Gastroesophageal sphincter (tissue), 4 donors: Measurements from ENCODE around the gene NHS. TPM values are rescaled to one million over a fixed set of nuclear protein-coding genes. Genes with fewer than 3 reads are reported as not detected.

Experiments
- ATAC-seq: fragments of 150-250 bp; one replicate; pipeline ENCODE4 v1.9.1; 2016; ENCODE audit warnings: mild to moderate bottlenecking, moderate library complexity
- H3K27ac ChIP-seq, 4 donors: fragments of 200-600 bp; sonication (generic) in 3 of 4; 1 replicate in 3 of 4; 2 replicates in 1 of 4; pipeline ENCODE4 v1.5.1; 2016 to 2019
- H3K27me3 ChIP-seq: fragments of 200-600 bp; sonication (generic); one replicate; pipeline ENCODE4 v1.5.1; 2019
- H3K36me3 ChIP-seq, 2 donors: fragments of 200-600 bp; sonication (generic); one replicate each; pipeline ENCODE4 v1.5.1; 2019; ENCODE audit warnings: control low read depth in 1 of 2
- H3K4me1 ChIP-seq, 3 donors: fragments of 200-600 bp; sonication (generic); 1 replicate in 2 of 3; 2 replicates in 1 of 3; pipeline ENCODE4 v1.5.1; 2016 to 2019; ENCODE audit warnings: control low read depth in 2 of 3
- H3K4me3 ChIP-seq, 2 donors: fragments of 200-600 bp; sonication (generic); one replicate each; pipeline ENCODE4 v1.5.1; 2019; ENCODE audit warnings: mild to moderate bottlenecking in 1 of 2, moderate library complexity in 1 of 2
- H3K9me3 ChIP-seq, 3 donors: fragments of 200-600 bp; sonication (generic); one replicate each; pipeline ENCODE4 v1.5.1; 2017 to 2019; ENCODE audit warnings: control low read depth in 2 of 3
- EP300 ChIP-seq: sonication (generic); formaldehyde crosslinking; IDR thresholded peaks from one replicate; pipeline ENCODE4 v1.6.1; 2017; ENCODE audit warnings: antibody characterized with exemption, mild to moderate bottlenecking
- POLR2A ChIP-seq, 2 donors: fragments of 450-650 bp; IDR thresholded peaks; one replicate each; pipeline ENCODE4 v1.6.1; 2017; ENCODE audit warnings: antibody characterized with exemption in 2 of 2, mild to moderate bottlenecking in 2 of 2, moderate library complexity in 1 of 2
- POLR2AphosphoS5 ChIP-seq: sonication (generic); formaldehyde crosslinking; IDR thresholded peaks from one replicate; pipeline ENCODE4 v1.6.1; 2017; ENCODE audit warnings: antibody characterized with exemption
- WGBS, 2 donors: methylation state at CpG; one replicate each; pipeline ENCODE4 v1.1.5; 2018; ENCODE audit warnings: low coverage in 1 of 2; 5-methylcytosine and 5-hydroxymethylcytosine counted together
- total RNA-seq, 4 donors: library from RNA; depleted of rRNA; stranded (reverse); fragments of >200 nt; gene quantifications; one replicate each; pipeline ENCODE4 v1.1.0, GENCODE V29; 2016
- TF ChIP-seq, protein P1 (sequence below), 4 experiments: fragments of 200-600 bp in 2 of 4; fragments of 450-650 bp in 2 of 4; sonication (generic) in 1 of 4; IDR thresholded peaks; one replicate each; pipeline ENCODE4 v1.5.1; 2017 to 2019; ENCODE audit warnings: antibody characterized with exemption in 4 of 4, mild to moderate bottlenecking in 2 of 4, moderate library complexity in 2 of 4

The NHS gene
- total RNA-seq, 4 donors from 2014 or later: 4.7 to 12.3 (median 6.6) TPM

DNA sequence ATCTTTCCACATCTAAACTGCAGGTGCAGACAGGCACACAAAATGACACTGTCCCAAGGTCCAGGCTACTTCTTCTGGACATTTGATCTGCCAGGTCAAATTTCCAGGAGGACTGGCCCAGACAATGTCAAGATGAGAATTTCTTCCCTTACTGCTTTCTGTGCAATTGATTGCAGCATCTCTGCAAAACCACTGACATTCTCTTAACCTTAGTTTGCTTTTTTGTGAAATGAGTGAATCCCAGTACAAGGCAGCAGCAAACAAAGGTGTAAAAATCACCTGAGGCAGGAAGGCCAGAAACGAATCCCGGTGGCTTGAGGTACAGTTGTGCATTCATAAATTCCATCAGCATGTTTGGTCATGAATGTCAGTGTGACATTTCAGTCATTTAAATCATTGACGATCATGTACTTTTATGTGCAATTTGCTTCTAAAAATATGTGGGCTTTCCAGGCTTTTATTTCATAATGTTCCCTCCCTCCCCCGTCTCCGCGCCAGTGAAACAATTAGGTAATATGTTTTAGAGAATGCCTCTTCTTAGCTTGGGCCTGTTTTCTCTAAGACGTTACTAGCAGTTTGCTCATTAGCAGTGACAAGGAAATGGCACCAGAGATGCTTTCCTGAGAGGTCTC is 39.1 kb downstream of the NHS start:
- Histone ChIP-seq H3K4me3 (no peak overlapping the region), H3K9me3 (no peaks in the 10 kb centered on the region), H3K4me1 (peaks cover 0 to 31% (median 0%) of the 10 kb centered on the region in 3 donors), H3K36me3 (no peaks in the 10 kb centered on the region), H3K27me3 (no peaks in the 10 kb centered on the region), H3K27ac (no peak overlapping the region)
- WGBS, 2 donors: 64 to 83% methylated on average over 1 to 7 of the region's 7 CpGs
- TF ChIP-seq, protein P1, sequence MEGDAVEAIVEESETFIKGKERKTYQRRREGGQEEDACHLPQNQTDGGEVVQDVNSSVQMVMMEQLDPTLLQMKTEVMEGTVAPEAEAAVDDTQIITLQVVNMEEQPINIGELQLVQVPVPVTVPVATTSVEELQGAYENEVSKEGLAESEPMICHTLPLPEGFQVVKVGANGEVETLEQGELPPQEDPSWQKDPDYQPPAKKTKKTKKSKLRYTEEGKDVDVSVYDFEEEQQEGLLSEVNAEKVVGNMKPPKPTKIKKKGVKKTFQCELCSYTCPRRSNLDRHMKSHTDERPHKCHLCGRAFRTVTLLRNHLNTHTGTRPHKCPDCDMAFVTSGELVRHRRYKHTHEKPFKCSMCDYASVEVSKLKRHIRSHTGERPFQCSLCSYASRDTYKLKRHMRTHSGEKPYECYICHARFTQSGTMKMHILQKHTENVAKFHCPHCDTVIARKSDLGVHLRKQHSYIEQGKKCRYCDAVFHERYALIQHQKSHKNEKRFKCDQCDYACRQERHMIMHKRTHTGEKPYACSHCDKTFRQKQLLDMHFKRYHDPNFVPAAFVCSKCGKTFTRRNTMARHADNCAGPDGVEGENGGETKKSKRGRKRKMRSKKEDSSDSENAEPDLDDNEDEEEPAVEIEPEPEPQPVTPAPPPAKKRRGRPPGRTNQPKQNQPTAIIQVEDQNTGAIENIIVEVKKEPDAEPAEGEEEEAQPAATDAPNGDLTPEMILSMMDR (IDR thresholded peaks at IDR 0.05): no peak
- TF ChIP-seq EP300 (no peak), POLR2AphosphoS5 (no peak), POLR2A (IDR thresholded peaks at IDR 0.05) (no peak)
- ATAC-seq: peak; percentile 25

DNA sequence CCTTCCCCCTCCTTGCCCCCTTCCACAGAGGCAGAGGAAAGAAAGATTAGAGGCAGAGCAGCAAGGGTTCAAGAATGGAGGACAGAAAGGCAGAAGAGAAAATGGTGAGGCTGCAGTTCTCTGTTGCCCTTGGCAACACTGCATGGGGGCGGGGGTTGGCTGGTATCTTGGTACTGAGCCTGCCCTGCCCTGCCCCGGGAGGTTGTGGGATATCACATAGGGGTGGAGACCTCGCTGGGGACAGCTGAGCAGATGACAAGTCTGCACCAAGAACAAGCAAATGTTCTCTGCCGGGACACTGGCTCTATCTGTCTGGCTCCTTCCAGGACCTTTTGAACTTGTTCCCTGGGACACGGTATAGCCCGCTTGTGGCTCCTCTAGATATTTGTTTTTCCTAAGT is 39.8 kb downstream of the NHS start:
- no peaks in the 10 kb centered on the region for H3K9me3 ChIP-seq
- TF ChIP-seq, protein P1 (IDR thresholded peaks at IDR 0.05): no peak
- TF ChIP-seq POLR2A (IDR thresholded peaks at IDR 0.05) (no peak), EP300 (no peak), POLR2AphosphoS5 (no peak)
- no peak overlapping the region for H3K27ac ChIP-seq
- peaks cover 0 to 31% (median 0%) of the 10 kb centered on the region in 3 donors for H3K4me1 ChIP-seq
- H3K36me3 ChIP-seq: no peaks in the 10 kb centered on the region
- ATAC-seq: peak; percentile 19
- WGBS, 2 donors: 0 to 30% methylated on average over 1 to 2 of the region's 6 CpGs
- H3K27me3 ChIP-seq: no peaks in the 10 kb centered on the region
- no peak overlapping the region for H3K4me3 ChIP-seq

DNA sequence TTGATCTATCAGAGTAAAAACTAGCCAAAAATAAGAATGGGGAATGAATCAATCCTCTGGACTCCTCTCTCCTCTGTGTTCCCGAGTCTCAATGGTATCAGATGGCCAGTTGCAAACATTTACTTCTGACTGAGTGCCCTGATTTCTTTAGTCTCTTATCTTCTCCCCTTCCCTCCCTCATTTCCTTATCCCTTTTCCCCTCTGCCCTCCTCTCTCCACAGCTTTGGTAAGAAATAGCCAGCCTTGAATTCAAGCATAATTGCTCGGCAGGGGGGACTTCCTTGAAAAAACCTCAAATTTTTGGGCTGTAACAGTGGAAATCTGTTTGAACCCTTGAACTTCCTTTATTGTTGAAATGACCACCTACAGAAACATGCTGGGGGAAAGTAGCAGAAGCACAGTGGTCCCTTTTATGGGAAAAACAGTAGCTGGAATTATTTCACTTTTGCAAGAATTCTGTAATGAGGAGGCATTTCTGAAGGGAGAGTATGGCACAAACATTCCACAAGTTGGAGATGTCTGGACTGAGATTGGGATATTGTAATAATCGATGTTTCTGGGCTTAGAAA is 40.3 kb downstream of the NHS start:
- H3K27ac ChIP-seq: no peak overlapping the region
- no peaks in the 10 kb centered on the region for H3K9me3 ChIP-seq
- ATAC-seq: no peak
- 33 to 68% methylated on average over 1 to 2 of the region's 3 CpGs for WGBS, 2 donors
- peaks cover 0 to 31% (median 0%) of the 10 kb centered on the region in 3 donors for H3K4me1 ChIP-seq
- no peaks in the 10 kb centered on the region for H3K36me3 ChIP-seq
- no peak overlapping the region for H3K4me3 ChIP-seq
- H3K27me3 ChIP-seq: no peaks in the 10 kb centered on the region
- TF ChIP-seq POLR2A (IDR thresholded peaks at IDR 0.05): no peak
- TF ChIP-seq EP300: no peak
- no peak for TF ChIP-seq POLR2AphosphoS5
- TF ChIP-seq, protein P1 (IDR thresholded peaks at IDR 0.05): no peak

GRCh38 chrX:17417372-17417771 is 42.4 kb downstream of the NHS start:
- Histone ChIP-seq H3K27me3 (no peaks in the 10 kb centered on the region), H3K36me3 (no peaks in the 10 kb centered on the region), H3K9me3 (no peaks in the 10 kb centered on the region), H3K4me3 (no peak overlapping the region), H3K27ac (no peak overlapping the region), H3K4me1 (peaks cover 0 to 31% (median 0%) of the 10 kb centered on the region in 3 donors)
- TF ChIP-seq POLR2A (IDR thresholded peaks at IDR 0.05) (no peak), EP300 (no peak), POLR2AphosphoS5 (no peak)
- TF ChIP-seq, protein P1 (IDR thresholded peaks at IDR 0.05): no peak
- no peak for ATAC-seq

GRCh38 chrX:17425136-17425535 is 50.1 kb downstream of the NHS start:
- TF ChIP-seq, protein P1 (IDR thresholded peaks at IDR 0.05): no peak
- peak; percentile 43 for TF ChIP-seq POLR2AphosphoS5
- no peak overlapping the region for H3K27ac ChIP-seq

More at GRCh38 chrX:17425136-17425535, 50.1 kb downstream of the NHS start:
- peak; percentile 64 for ATAC-seq
- Histone ChIP-seq H3K4me1 (no peaks in the 10 kb centered on the region), H3K4me3 (no peak overlapping the region), H3K9me3 (no peaks in the 10 kb centered on the region), H3K27me3 (no peaks in the 10 kb centered on the region), H3K36me3 (no peaks in the 10 kb centered on the region)
- 57 to 60% methylated on average over 1 to 5 of the region's 6 CpGs for WGBS, 2 donors
